NCI-H460 (cell line): Measurements from ENCODE around the gene DDR2. TPM values are rescaled to one million over a fixed set of nuclear protein-coding genes. Genes with fewer than 3 reads are reported as not detected.

Experiments
- DNase-seq: peaks from one replicate; pipeline ENCODE4 v3.0.0-alpha.2; 2016; ENCODE audit warnings: low read depth; ENCODE audit errors: extremely low read depth
- total RNA-seq: library from RNA; depleted of rRNA; stranded (reverse); fragments of >200 nt; shearing (Covaris generic); gene quantifications from 2 replicates; pipeline ENCODE4 v1.2.3, GENCODE V29; 2014

Gene DDR2
- total RNA-seq, 1 experiment from 2014 or later = 0.77 TPM

- no peak for DNase-seq
Observed at GRCh38 chr1:162670928-162671663, 38.8 kb downstream of the DDR2 start.

GRCh38 chr1:162671664-162672410 is 39.6 kb downstream of the DDR2 start:
- no peak for DNase-seq

- DNase-seq = no peak
Observed at GRCh38 chr1:162672622-162673260, 40.5 kb downstream of the DDR2 start.

- no peak for DNase-seq
Observed at GRCh38 chr1:162674034-162674608, 41.9 kb downstream of the DDR2 start.

GRCh38 chr1:162676087-162676486 is 43.8 kb downstream of the DDR2 start:
- no peak for DNase-seq

GRCh38 chr1:162676750-162677149 is 44.5 kb downstream of the DDR2 start:
- no peak for DNase-seq

- DNase-seq = no peak
Observed at GRCh38 chr1:162677607-162678371, 45.5 kb downstream of the DDR2 start.

GRCh38 chr1:162678439-162678838 is 46.2 kb downstream of the DDR2 start:
- no peak for DNase-seq

- DNase-seq = no peak
Observed at GRCh38 chr1:162679298-162679697, 47.0 kb downstream of the DDR2 start.

- DNase-seq = no peak
Observed at GRCh38 chr1:162680419-162681121, 48.3 kb downstream of the DDR2 start.

GRCh38 chr1:162681122-162681436 is 48.8 kb downstream of the DDR2 start:
- DNase-seq = no peak

GRCh38 chr1:162682013-162682419 is 49.8 kb downstream of the DDR2 start:
- DNase-seq = no peak

- no peak for DNase-seq
Observed at GRCh38 chr1:162687870-162688269, 55.6 kb downstream of the DDR2 start.

- no peak for DNase-seq
Observed at GRCh38 chr1:162688521-162688920, 56.3 kb downstream of the DDR2 start.

- DNase-seq = no peak
Observed at GRCh38 chr1:162688931-162689330, 56.7 kb downstream of the DDR2 start.

GRCh38 chr1:162689745-162690671 is 57.7 kb downstream of the DDR2 start:
- DNase-seq = no peak

- no peak for DNase-seq
Observed at GRCh38 chr1:162690672-162691434, 58.6 kb downstream of the DDR2 start.

GRCh38 chr1:162691999-162692575 is 59.8 kb downstream of the DDR2 start:
- no peak for DNase-seq
